Measurements from ENCODE around the gene GPLD1. TPM values are rescaled to one million over a fixed set of nuclear protein-coding genes. Genes with fewer than 3 reads are reported as not detected.

GPLD1 gene
- under 1 TPM in 1 of 2 donors, not detected in 1; 0.34 TPM for total RNA-seq

GRCh38 chr6:24489470-24489869 is at the start of gene GPLD1:
Gene GPLD1, minus strand, starts transcription at chr6:24489578. Its CDS starts 67 bp downstream, at chr6:24489511.

GRCh38 chr6:24494821-24495795 is 5.7 kb upstream of the GPLD1 start, which contains the start of gene ALDH5A1:
Gene ALDH5A1, plus strand, starts transcription at chr6:24494969. Its CDS starts 28 bp downstream, at chr6:24494997.

GRCh38 chr6:24402697-24403500 is 86.5 kb downstream of the GPLD1 start, which contains the start of gene MRS2:
Gene MRS2, plus strand, starts transcription at chr6:24402936. Its CDS starts 111 bp downstream, at chr6:24403047.

Other genes with a start within 250 kb of the GPLD1 start
- gene DCDC2, start 131.5 kb downstream of the GPLD1 start, total RNA-seq: under 1 TPM; under 0.01 to 0.34 TPM
- 10 to 100 TPM; 34.1 to 41.0 TPM for gene MRS2, start 86.6 kb downstream of the GPLD1 start, total RNA-seq
- gene ALDH5A1, start 5.4 kb upstream of the GPLD1 start, total RNA-seq: 1 to 10 TPM in 1 of 2 donors, under 1 TPM in 1; 0.67 to 2.1 TPM
- under 1 TPM; under 0.01 to 0.33 TPM for gene KIAA0319, start 156.6 kb upstream of the GPLD1 start, total RNA-seq
- gene TDP2, start 177.3 kb upstream of the GPLD1 start, total RNA-seq: 10 to 100 TPM; 12.0 to 16.3 TPM
- gene ACOT13, start 177.5 kb upstream of the GPLD1 start, total RNA-seq: 1 to 10 TPM; 5.9 to 7.7 TPM
- gene C6orf62, start 229.6 kb upstream of the GPLD1 start, total RNA-seq: 100 to 1,000 TPM; 123 to 137 TPM

Data from melanocyte of skin (primary cell).